Mesenchymal stem cell (in vitro differentiated cells and primary cell): Measurements from ENCODE around the gene EMILIN3.

Source experiments
- DNase-seq: peaks from one replicate; pipeline ENCODE4 v3.0.0-alpha.2; 2013
- H2AFZ ChIP-seq: one replicate; pipeline ENCODE4 v1.6.1; 2013; ENCODE audit warnings: low read depth, mild to moderate bottlenecking, control low read depth, inconsistent platforms, low read length, moderate library complexity
- H2AK5ac ChIP-seq: 2 replicates; pipeline ENCODE4 v1.6.1; 2013; ENCODE audit warnings: low read length, moderate library complexity, mild to moderate bottlenecking, inconsistent platforms; ENCODE audit not compliant: severe bottlenecking
- H2BK120ac ChIP-seq: one replicate; pipeline ENCODE4 v1.6.1; 2013; ENCODE audit warnings: low read depth, mild to moderate bottlenecking, inconsistent platforms, low read length, moderate library complexity
- H2BK12ac ChIP-seq, 2 experiments: one replicate each; pipeline ENCODE4 v1.6.1; 2013; ENCODE audit warnings: inconsistent platforms in 2 of 2, low read length in 2 of 2, mild to moderate bottlenecking in 2 of 2, moderate library complexity in 2 of 2, control low read depth in 1 of 2
- H2BK15ac ChIP-seq: one replicate; pipeline ENCODE4 v1.6.1; 2013; ENCODE audit warnings: mild to moderate bottlenecking, low read depth, inconsistent platforms; ENCODE audit not compliant: poor library complexity, severe bottlenecking
- H2BK5ac ChIP-seq: 2 replicates; pipeline ENCODE4 v1.6.1; 2013; ENCODE audit warnings: low read depth, mild to moderate bottlenecking, low read length, control low read depth, inconsistent platforms; ENCODE audit not compliant: poor library complexity, severe bottlenecking
- H3K14ac ChIP-seq, 2 experiments: one replicate each; pipeline ENCODE4 v1.6.1; 2013; ENCODE audit warnings: inconsistent platforms in 2 of 2, low read length in 2 of 2, control low read depth in 1 of 2, mild to moderate bottlenecking in 1 of 2, moderate library complexity in 1 of 2
- H3K18ac ChIP-seq, 2 experiments: one replicate each; pipeline ENCODE4 v1.6.1; 2013; ENCODE audit warnings: inconsistent platforms in 2 of 2, low read length in 2 of 2, control low read depth in 1 of 2, low read depth in 1 of 2, mild to moderate bottlenecking in 1 of 2
- H3K23ac ChIP-seq, 2 experiments: one replicate each; pipeline ENCODE4 v1.6.1; 2013; ENCODE audit warnings: inconsistent platforms in 2 of 2, low read length in 2 of 2, mild to moderate bottlenecking in 2 of 2, moderate library complexity in 2 of 2, control low read depth in 1 of 2
- H3K27ac ChIP-seq: 2 replicates; pipeline ENCODE4 v1.5.1; 2013; ENCODE audit warnings: mild to moderate bottlenecking, moderate library complexity, low read length, control low read depth, inconsistent platforms; ENCODE audit not compliant: poor library complexity, severe bottlenecking
- H3K27me3 ChIP-seq, 2 experiments: 2 replicates each; pipeline versions ENCODE4 v1.6.1 to v1.7.0; 2013; ENCODE audit warnings: low read length in 2 of 2, mild to moderate bottlenecking in 2 of 2, moderate library complexity in 2 of 2, control low read depth in 1 of 2, inconsistent platforms in 1 of 2; ENCODE audit not compliant: control insufficient read depth in 1 of 2, insufficient read depth in 1 of 2
- H3K36me3 ChIP-seq, 2 experiments: 2 replicates each; pipeline versions ENCODE4 v1.6.1 to v1.7.0; 2013; ENCODE audit warnings: low read length in 2 of 2, control low read depth in 1 of 2, inconsistent platforms in 1 of 2, low read depth in 1 of 2, mild to moderate bottlenecking in 1 of 2; ENCODE audit not compliant: insufficient read depth in 2 of 2, control insufficient read depth in 1 of 2
- H3K4ac ChIP-seq, 2 experiments: one replicate each; pipeline ENCODE4 v1.6.1; 2013; ENCODE audit warnings: inconsistent platforms in 2 of 2, low read length in 2 of 2, mild to moderate bottlenecking in 2 of 2, moderate library complexity in 2 of 2, control low read depth in 1 of 2, low read depth in 1 of 2
- H3K4me1 ChIP-seq: 2 replicates; pipeline ENCODE4 v1.6.1; 2013; ENCODE audit warnings: low read depth, low read length, control low read depth; ENCODE audit not compliant: control insufficient read depth, insufficient read depth
- H3K4me2 ChIP-seq: 2 replicates; pipeline ENCODE4 v1.6.1; 2013; ENCODE audit warnings: low read length, mild to moderate bottlenecking, inconsistent platforms; ENCODE audit not compliant: poor library complexity, severe bottlenecking
- H3K4me3 ChIP-seq, 2 experiments: 2 replicates each; pipeline versions ENCODE4 v1.5.1 to v1.7.0; 2013; ENCODE audit warnings: low read length in 2 of 2, mild to moderate bottlenecking in 2 of 2, control low read depth in 1 of 2, low read depth in 1 of 2; ENCODE audit not compliant: insufficient read depth in 1 of 2
- H3K79me1 ChIP-seq: replicated peaks from 2 replicates; pipeline ENCODE4 v1.6.1; 2013; ENCODE audit warnings: mild to moderate bottlenecking, control low read depth, low read length, inconsistent platforms; ENCODE audit not compliant: poor library complexity, severe bottlenecking
- H3K9ac ChIP-seq: 2 replicates; pipeline ENCODE4 v1.7.0; 2013; ENCODE audit warnings: mild to moderate bottlenecking, low read length, moderate library complexity
- H3K9me3 ChIP-seq: 2 replicates; pipeline ENCODE4 v1.7.0; 2013; ENCODE audit warnings: mild to moderate bottlenecking, low read length; ENCODE audit not compliant: control insufficient read depth
- H4K8ac ChIP-seq: one replicate; pipeline ENCODE4 v1.6.1; 2013; ENCODE audit warnings: inconsistent platforms, mild to moderate bottlenecking, low read length, moderate library complexity
- H4K91ac ChIP-seq: one replicate; pipeline ENCODE4 v1.6.1; 2013; ENCODE audit warnings: mild to moderate bottlenecking, low read length, inconsistent platforms
- WGBS: methylation state at CpG from one replicate; pipeline ENCODE4 v1.1.7; 2013; ENCODE audit warnings: mixed read lengths; 5-methylcytosine and 5-hydroxymethylcytosine counted together

EMILIN3 gene

DNA sequence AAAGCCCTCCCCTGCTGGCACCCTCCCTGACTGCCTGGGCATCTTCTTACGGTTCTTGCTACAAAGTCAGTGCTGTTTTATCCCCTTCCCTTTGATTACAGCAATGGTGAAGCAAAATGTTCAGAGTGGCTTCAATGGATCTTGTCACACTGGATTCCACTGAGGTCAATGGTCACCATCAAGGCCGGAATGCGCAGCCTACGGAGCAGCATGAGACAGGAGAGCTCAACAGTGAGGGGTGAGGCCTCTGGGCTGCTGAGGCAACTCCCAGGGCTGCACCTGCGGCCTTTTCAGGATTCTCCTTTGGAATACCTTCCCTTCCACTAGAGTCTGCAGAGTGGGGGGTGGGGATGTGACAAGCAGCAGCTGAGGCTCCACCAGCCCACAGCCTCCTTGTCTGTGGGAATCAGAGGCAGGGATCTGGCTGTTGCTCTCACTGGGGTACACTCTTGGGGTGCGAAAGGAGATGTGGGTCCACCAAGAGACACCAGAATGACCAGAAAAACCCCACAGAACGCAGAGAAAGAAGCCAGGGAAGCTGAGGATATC is 40.4 kb upstream of the EMILIN3 start:
- Histone ChIP-seq H2BK120ac (no peak overlapping the region), H3K14ac (no peak overlapping the region), H3K36me3 (peaks cover 62 to 94% of the 10 kb centered on the region in 2 experiments), H2BK5ac (no peak overlapping the region), H2AK5ac (no peak overlapping the region), H3K4me3 (no peak overlapping the region), H3K23ac (no peak overlapping the region), H3K4me2 (no peak overlapping the region), H3K9me3 (no peaks in the 10 kb centered on the region), H4K91ac (no peak overlapping the region), H2AFZ (no peak overlapping the region), H3K4ac (no peak overlapping the region), H2BK12ac (no peak overlapping the region), H3K27ac (no peak overlapping the region), H3K27me3 (no peaks in the 10 kb centered on the region), H3K18ac (no peak overlapping the region), H3K9ac (no peak overlapping the region), H4K8ac (no peak overlapping the region), H2BK15ac (no peak overlapping the region), H3K4me1 (no peaks in the 10 kb centered on the region), H3K79me1 (peaks cover 8% of the 10 kb centered on the region)
- 89% methylated on average over 6 of the region's 7 CpGs for WGBS
- DNase-seq, result no peak

DNA sequence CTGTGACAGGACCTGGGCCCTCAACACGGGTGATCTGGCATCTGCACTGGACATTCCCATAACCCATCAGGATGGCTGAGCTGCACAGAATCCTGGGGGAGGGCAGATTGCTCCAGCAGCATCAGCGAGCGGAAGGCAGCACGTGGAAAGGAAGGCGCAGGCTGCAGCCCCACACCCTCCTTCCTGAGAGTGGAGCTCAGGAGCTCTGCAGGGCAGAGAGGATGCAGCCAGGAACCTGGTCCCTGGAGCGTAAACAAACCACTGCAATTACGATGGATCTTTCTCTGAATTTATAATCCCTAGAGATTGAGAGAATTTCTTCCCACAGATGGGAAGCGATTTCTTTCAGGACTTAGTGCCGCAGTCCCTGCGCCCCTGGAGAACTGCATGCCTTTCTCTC is 39.7 kb upstream of the EMILIN3 start:
- Histone ChIP-seq H3K18ac (no peak overlapping the region), H4K8ac (no peak overlapping the region), H3K14ac (no peak overlapping the region), H2AK5ac (no peak overlapping the region), H3K4me1 (peaks cover 2% of the 10 kb centered on the region), H3K79me1 (peaks cover 8% of the 10 kb centered on the region), H2BK15ac (no peak overlapping the region), H2BK5ac (no peak overlapping the region), H3K36me3 (peaks cover 60 to 89% of the 10 kb centered on the region in 2 experiments), H3K9me3 (no peaks in the 10 kb centered on the region), H3K4ac (no peak overlapping the region), H4K91ac (no peak overlapping the region), H3K27ac (no peak overlapping the region), H3K27me3 (no peaks in the 10 kb centered on the region), H2BK120ac (no peak overlapping the region), H3K23ac (no peak overlapping the region), H3K4me2 (no peak overlapping the region), H2BK12ac (no peak overlapping the region), H3K9ac (no peak overlapping the region), H3K4me3 (no peak overlapping the region), H2AFZ (no peak overlapping the region)
- no peak for DNase-seq
- whole genome bisulfite sequencing, result 80% methylated on average over 10 of the region's 10 CpGs

DNA sequence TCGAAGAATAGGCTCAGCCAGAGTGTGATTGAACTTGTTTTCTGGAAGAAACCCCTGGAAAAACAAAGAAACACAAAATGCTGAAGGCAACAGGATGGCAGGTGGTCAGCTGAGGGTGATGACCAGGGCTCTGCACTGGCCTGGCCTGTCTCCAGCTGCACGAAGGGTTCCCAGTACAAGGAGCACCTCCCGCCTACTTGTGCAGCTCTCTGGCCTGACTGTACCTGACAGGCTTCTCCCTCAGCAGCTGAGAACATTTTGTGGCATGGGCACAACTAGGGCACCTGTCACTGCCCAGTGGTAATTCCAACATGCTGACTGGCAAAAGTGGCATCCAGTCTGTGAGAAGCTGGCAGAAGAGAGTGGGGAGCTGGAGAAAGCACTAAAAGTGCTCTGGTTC is 38.8 kb upstream of the EMILIN3 start:
- Histone ChIP-seq H4K8ac (no peak overlapping the region), H3K23ac (no peak overlapping the region), H3K4me2 (no peak overlapping the region), H2BK5ac (no peak overlapping the region), H2AFZ (no peak overlapping the region), H3K9ac (no peak overlapping the region), H2BK12ac (no peak overlapping the region), H3K27ac (no peak overlapping the region), H2BK15ac (no peak overlapping the region), H3K14ac (no peak overlapping the region), H3K18ac (no peak overlapping the region), H2BK120ac (no peak overlapping the region), H3K4ac (no peak overlapping the region), H3K4me3 (no peak overlapping the region), H4K91ac (no peak overlapping the region), H3K27me3 (no peaks in the 10 kb centered on the region), H3K36me3 (peaks cover 53 to 80% of the 10 kb centered on the region in 2 experiments), H3K4me1 (peaks cover 2% of the 10 kb centered on the region), H3K79me1 (peaks cover 8% of the 10 kb centered on the region), H2AK5ac (no peak overlapping the region), H3K9me3 (no peaks in the 10 kb centered on the region)
- DNase-seq, result no peak
- WGBS, result 98% methylated on average over 3 of the region's 3 CpGs

DNA sequence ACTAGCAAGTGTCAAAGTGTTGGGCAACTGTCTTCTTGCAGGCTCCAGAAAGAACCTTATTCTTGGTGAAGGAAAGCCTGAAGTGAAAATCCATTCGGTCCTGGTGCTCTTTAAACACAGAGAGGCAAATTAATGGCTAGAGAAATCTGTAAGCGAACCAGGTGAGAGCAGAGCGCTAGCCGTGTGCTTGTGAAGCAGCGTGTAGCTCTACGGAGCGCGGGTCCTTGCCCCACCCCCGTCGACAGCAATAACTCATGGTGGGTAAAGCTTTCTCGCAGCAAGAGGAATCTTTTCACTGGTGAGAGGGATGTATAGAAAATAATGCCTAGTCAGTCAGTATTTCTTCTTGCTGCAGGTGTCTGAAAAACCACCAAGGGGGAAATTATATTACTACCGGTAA is 37.0 kb upstream of the EMILIN3 start:
- Histone ChIP-seq H2BK15ac (no peak overlapping the region), H3K4me1 (peaks cover 4% of the 10 kb centered on the region), H2AFZ (no peak overlapping the region), H3K18ac (no peak overlapping the region), H3K27ac (no peak overlapping the region), H2BK120ac (no peak overlapping the region), H3K27me3 (no peaks in the 10 kb centered on the region), H2AK5ac (no peak overlapping the region), H3K9ac (no peak overlapping the region), H3K79me1 (peaks cover 7% of the 10 kb centered on the region), H4K8ac (no peak overlapping the region), H4K91ac (no peak overlapping the region), H3K14ac (no peak overlapping the region), H3K4me2 (no peak overlapping the region), H3K4ac (no peak overlapping the region), H3K4me3 (no peak overlapping the region), H3K9me3 (no peaks in the 10 kb centered on the region), H2BK5ac (no peak overlapping the region), H3K23ac (no peak overlapping the region), H2BK12ac (no peak overlapping the region), H3K36me3 (peaks cover 38 to 62% of the 10 kb centered on the region in 2 experiments)
- no peak for DNase-seq
- 98% methylated on average over 11 of the region's 12 CpGs for WGBS
